ENCODE measurements around the gene PROK1. TPM values are rescaled to one million over a fixed set of nuclear protein-coding genes. Genes with fewer than 3 reads are reported as not detected.

PROK1 gene
- total and polyA plus RNA-seq, 2 of the 4 experiments (the other 2 are of a cell fraction), result not detected

- H3K9ac ChIP-seq (ENCODE audit: low read depth, low read length), result no peak overlapping the region
- intact Hi-C loops (cut with micrococcal nuclease) (no loop called here), in situ Hi-C loops (cut with MboI; ENCODE audit: low sequenced_read_pairs) (no loop called here), dilution Hi-C loops (cut with HindIII; ENCODE audit: low sequenced_read_pairs, unreplicated experiment) (no loop called here)
- ChIA-PET POLR2A (ENCODE audit: unreplicated experiment) (no interaction called here), CTCF (interaction anchor here (0.8 kb wide), 1 partner anchor 25 kb away, joined by 3 read pairs; no protein-coding TSS in a partner anchor)
- H3K4me3 ChIP-seq (ENCODE audit: insufficient read depth, low read depth, low read length), result no peak overlapping the region
- no peak overlapping the region for H3K14ac ChIP-seq (replicated peaks; ENCODE audit: low read depth, low read length)
- H3K27ac ChIP-seq (ENCODE audit: insufficient read depth, low read length), result no peak overlapping the region
- WGBS, 2 experiments (ENCODE audit: extremely low coverage in 2 of 2, insufficient read length in 1 of 2), result no CpG with 5 or more reads among the region's 3 CpGs
- H2AK9ac ChIP-seq (replicated peaks; ENCODE audit: low read depth, low read length, poor library complexity), result no peak overlapping the region
- H4K20me1 ChIP-seq (ENCODE audit: insufficient read depth, low read length), result no peaks in the 10 kb centered on the region
- ATAC-seq (ENCODE audit: low read depth), result no peak
- H3K9me1 ChIP-seq (ENCODE audit: insufficient read depth, low read length), result no peaks in the 10 kb centered on the region
- H3K9me3 ChIP-seq (ENCODE audit: control insufficient read depth, insufficient read depth, low read length), result no peaks in the 10 kb centered on the region
- DNase-seq, result no peak
- no peak overlapping the region for H3K56ac ChIP-seq (ENCODE audit: extremely low read depth, insufficient read depth, low read length)
- no peak overlapping the region for H3K18ac ChIP-seq (ENCODE audit: low read depth, low read length)
- H3K4me2 ChIP-seq (ENCODE audit: low read depth, low read length), result no peak overlapping the region
- no peak overlapping the region for H2AFZ ChIP-seq (replicated peaks; ENCODE audit: low read length, poor library complexity)
- H4K8ac ChIP-seq (ENCODE audit: low read depth in 2 of 2, low read length in 2 of 2), result no peak overlapping the region
- no peak overlapping the region for H3K23ac ChIP-seq (ENCODE audit: low read depth, low read length)
- H2AK5ac ChIP-seq (ENCODE audit: low read depth, low read length), result no peak overlapping the region
- no peak overlapping the region for H2BK5ac ChIP-seq (ENCODE audit: low read depth, low read length, poor library complexity, severe bottlenecking)
- no peak overlapping the region for H2BK120ac ChIP-seq (ENCODE audit: low read depth, low read length)
- no peak overlapping the region for H2BK20ac ChIP-seq (ENCODE audit: low read depth, low read length)
- H3K4ac ChIP-seq (ENCODE audit: low read depth, low read length), result no peak overlapping the region
- H3K4me1 ChIP-seq (ENCODE audit: control insufficient read depth, insufficient read depth, low read length), result peaks cover 2% of the 10 kb centered on the region; the same call in 1 of the 2 replicates
- H4K5ac ChIP-seq (ENCODE audit: low read depth, low read length), result no peak overlapping the region
- no peak overlapping the region for H4K91ac ChIP-seq (ENCODE audit: insufficient read depth, low read depth, low read length)
- H3K36me3 ChIP-seq (ENCODE audit: control insufficient read depth, insufficient read depth, low read length), result no peaks in the 10 kb centered on the region
- H3K79me1 ChIP-seq (ENCODE audit: low read depth in 1 of 2, low read length in 2 of 2), result no peaks in the 10 kb centered on the region
- H2BK15ac ChIP-seq (ENCODE audit: low read depth, low read length), result no peak overlapping the region
- peaks cover 46% of the 10 kb centered on the region for H3K27me3 ChIP-seq (ENCODE audit: control insufficient read depth, insufficient read depth, low read length)
- TF ChIP-seq BHLHE40 (IDR thresholded peaks at IDR 0.05; ENCODE audit: low read depth, low read length) (no peak), RFX5 (IDR thresholded peaks at IDR 0.05; ENCODE audit: low read depth, low read length) (no peak), USF2 (IDR thresholded peaks at IDR 0.05; ENCODE audit: low read depth, low read length) (no peak), FOS (IDR thresholded peaks at IDR 0.05; ENCODE audit: low read depth, low read length) (no peak), RCOR1 (IDR thresholded peaks at IDR 0.05; ENCODE audit: insufficient replicate concordance, low read length) (no peak), POLR2A (IDR thresholded peaks at IDR 0.05; ENCODE audit: low read depth, low read length) (no peak), RAD21 (IDR thresholded peaks at IDR 0.05; ENCODE audit: low read length) (no peak), CHD1 (IDR thresholded peaks at IDR 0.05; ENCODE audit: low read depth, low read length) (no peak), NFE2L2 (IDR thresholded peaks at IDR 0.05; ENCODE audit: low read depth, low read length) (no peak), SMC3 (IDR thresholded peaks at IDR 0.05; ENCODE audit: low read depth, low read length) (no peak), MAFK (IDR thresholded peaks at IDR 0.05; ENCODE audit: low read depth, low read length) (no peak)
- TF ChIP-seq, protein P1, sequence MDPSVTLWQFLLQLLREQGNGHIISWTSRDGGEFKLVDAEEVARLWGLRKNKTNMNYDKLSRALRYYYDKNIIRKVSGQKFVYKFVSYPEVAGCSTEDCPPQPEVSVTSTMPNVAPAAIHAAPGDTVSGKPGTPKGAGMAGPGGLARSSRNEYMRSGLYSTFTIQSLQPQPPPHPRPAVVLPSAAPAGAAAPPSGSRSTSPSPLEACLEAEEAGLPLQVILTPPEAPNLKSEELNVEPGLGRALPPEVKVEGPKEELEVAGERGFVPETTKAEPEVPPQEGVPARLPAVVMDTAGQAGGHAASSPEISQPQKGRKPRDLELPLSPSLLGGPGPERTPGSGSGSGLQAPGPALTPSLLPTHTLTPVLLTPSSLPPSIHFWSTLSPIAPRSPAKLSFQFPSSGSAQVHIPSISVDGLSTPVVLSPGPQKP (IDR thresholded peaks at IDR 0.05; ENCODE audit: borderline replicate concordance, low read depth, low read length), result no peak
- no TSS peak for BruUV-seq (replicated peaks)
Observed at GRCh38 chr1:110434946-110435345, 16.0 kb upstream of the PROK1 start.
